Measurements from ENCODE around the gene GCK.

The GCK gene

GRCh38 chr7:44116789-44117666 lies 72.2 kb downstream of the GCK start:
- no peak for DNase-seq
- in situ Hi-C loops (cut with HindIII; ENCODE audit: low pct_ligation_motif_present, low pct_unique_long_range_greater_than_20kb, low sequenced_read_pairs): no loop called here

GRCh38 chr7:44116087-44116788 lies 73.0 kb downstream of the GCK start:
- in situ Hi-C loops (cut with HindIII; ENCODE audit: low pct_ligation_motif_present, low pct_unique_long_range_greater_than_20kb, low sequenced_read_pairs): no loop called here
- no peak for DNase-seq

GRCh38 chr7:44114586-44115310 lies 74.5 kb downstream of the GCK start:
- DNase-seq: no peak
- in situ Hi-C loops (cut with HindIII; ENCODE audit: low pct_ligation_motif_present, low pct_unique_long_range_greater_than_20kb, low sequenced_read_pairs): no loop called here

GRCh38 chr7:44113764-44114354 lies 75.4 kb downstream of the GCK start:
- no peak for DNase-seq
- in situ Hi-C loops (cut with HindIII; ENCODE audit: low pct_ligation_motif_present, low pct_unique_long_range_greater_than_20kb, low sequenced_read_pairs): no loop called here

GRCh38 chr7:44112997-44113763 lies 76.1 kb downstream of the GCK start:
- DNase-seq: no peak
- in situ Hi-C loops (cut with HindIII; ENCODE audit: low pct_ligation_motif_present, low pct_unique_long_range_greater_than_20kb, low sequenced_read_pairs): no loop called here

GRCh38 chr7:44112231-44112996 lies 76.8 kb downstream of the GCK start:
- in situ Hi-C loops (cut with HindIII; ENCODE audit: low pct_ligation_motif_present, low pct_unique_long_range_greater_than_20kb, low sequenced_read_pairs): no loop called here
- DNase-seq: no peak

- DNase-seq: no peak
- in situ Hi-C loops (cut with HindIII; ENCODE audit: low pct_ligation_motif_present, low pct_unique_long_range_greater_than_20kb, low sequenced_read_pairs): no loop called here
Observed at GRCh38 chr7:44111761-44112160, 77.5 kb downstream of the GCK start.

DNA sequence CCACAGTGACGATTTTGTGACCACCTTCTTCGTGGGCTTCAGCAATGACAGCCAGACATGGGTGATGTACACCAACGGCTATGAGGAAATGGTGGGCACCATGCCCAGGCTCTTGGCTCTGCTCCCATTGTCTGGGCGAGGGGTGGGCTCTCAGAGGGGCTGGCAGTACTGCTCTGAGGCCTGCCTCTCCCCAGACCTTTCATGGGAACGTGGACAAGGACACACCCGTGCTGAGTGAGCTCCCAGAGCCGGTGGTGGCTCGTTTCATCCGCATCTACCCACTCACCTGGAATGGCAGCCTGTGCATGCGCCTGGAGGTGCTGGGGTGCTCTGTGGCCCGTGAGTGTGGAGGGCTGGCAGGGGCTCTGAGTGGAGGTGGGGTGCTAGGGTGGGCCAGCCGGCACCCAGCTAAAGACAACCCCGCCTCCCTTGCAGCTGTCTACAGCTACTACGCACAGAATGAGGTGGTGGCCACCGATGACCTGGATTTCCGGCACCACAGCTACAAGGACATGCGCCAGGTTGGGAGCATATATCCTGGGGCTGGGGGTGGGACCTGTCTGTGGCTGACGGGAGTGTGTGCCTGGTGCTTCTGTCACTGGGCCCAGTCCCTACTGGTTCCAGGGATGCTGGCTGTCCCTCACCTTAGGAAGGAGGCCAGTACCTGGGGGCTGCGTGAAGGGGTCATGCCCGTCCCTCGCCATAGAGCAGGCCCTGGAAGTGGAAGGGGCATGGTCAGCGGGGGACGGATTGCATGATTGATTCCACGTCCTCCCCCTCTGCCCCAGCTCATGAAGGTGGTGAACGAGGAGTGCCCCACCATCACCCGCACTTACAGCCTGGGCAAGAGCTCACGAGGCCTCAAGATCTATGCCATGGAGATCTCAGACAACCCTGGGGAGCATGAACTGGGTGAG lies 78.3 kb downstream of the GCK start:
- in situ Hi-C loops (cut with HindIII; ENCODE audit: low pct_ligation_motif_present, low pct_unique_long_range_greater_than_20kb, low sequenced_read_pairs): no loop called here
- DNase-seq: no peak

GRCh38 chr7:44109991-44110390 lies 79.2 kb downstream of the GCK start:
- no peak for DNase-seq
- in situ Hi-C loops (cut with HindIII; ENCODE audit: low pct_ligation_motif_present, low pct_unique_long_range_greater_than_20kb, low sequenced_read_pairs): no loop called here

DNA sequence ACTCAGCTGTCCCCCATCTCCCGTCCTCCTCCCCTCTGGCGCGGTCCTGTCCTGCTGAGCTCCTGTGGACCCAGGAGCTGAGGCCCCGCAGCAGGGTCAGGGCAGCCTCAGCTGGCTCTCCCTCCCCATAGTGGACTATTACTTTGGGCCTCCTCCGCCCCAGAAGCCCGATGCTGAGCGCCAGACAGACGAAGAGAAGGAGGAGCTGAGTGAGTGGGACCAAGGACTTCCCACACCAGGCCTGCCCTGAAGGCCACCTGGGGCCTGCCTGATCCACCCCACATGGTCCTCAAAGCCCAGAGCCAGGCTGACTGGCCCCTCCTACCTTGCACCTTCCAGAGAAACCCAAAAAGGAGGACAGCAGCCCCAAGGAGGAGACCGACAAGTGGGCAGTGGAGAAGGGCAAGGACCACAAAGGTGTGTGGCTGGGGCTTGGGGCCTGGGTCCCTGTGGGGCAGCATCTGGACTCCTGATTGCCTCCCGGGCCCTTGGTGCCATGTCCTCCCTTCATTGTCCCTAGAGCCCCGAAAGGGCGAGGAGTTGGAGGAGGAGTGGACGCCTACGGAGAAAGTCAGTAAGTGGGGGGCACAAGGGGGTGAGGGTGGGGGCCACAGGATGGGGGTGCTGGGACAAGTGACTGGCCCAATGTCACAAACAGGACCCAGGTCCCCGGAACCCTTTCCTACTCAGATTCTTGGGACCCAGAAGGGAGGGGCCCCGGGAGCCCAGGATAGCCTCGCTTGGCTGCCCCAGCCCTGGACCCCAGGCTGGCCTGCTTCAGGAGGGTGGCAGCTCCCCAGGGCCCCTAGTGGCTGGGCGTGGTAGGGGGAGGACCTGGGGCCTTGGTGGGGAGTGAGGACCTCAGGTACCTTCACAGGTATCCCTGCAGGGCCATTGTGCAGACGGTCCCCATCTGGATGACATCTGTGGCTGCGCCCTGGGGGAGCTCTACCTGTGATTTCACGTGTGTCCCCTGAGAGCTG lies 80.2 kb downstream of the GCK start:
- in situ Hi-C loops (cut with HindIII; ENCODE audit: low pct_ligation_motif_present, low pct_unique_long_range_greater_than_20kb, low sequenced_read_pairs): no loop called here
- no peak for DNase-seq

DNA sequence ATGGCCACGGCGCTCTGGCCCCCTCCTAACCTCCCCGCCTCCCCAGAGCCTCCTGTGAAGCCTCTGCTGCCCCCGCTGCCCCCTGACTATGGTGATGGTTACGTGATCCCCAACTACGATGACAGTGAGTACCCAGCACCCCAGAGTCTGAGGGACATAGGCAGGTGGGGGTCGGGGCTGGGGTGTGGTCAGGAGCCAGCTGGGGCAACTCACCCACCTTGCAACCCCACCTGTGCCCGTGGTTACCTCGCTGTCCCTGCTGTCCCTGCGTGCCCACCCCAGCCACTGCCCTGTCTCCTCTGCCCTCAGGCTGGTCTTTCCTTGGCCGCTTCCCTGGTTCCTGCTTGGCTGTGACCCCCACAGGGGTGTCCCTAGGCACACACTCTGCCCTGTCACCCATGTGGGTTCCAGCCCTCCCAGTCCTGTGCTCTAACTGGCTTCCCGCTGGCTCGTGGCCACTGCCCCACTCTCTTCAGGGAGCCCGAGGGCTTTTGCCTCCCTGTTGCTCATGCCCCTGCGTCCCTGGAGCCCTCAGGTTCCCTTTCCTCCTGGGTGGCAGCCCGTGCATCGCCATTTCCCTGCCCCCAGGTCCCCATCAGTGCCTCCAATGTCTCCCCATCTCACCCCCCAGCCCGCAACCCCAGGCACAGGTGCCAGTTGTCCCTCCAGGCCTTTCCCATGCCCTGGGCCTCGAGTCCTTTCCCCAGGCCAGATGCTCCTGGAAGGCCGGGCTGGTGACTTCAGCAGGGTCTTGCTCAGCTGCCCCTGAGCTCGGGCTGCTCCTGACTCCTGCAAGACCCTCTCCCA lies 81.1 kb downstream of the GCK start:
- in situ Hi-C loops (cut with HindIII; ENCODE audit: low pct_ligation_motif_present, low pct_unique_long_range_greater_than_20kb, low sequenced_read_pairs): no loop called here
- no peak for DNase-seq

GRCh38 chr7:44107116-44107960 lies 81.9 kb downstream of the GCK start:
- in situ Hi-C loops (cut with HindIII; ENCODE audit: low pct_ligation_motif_present, low pct_unique_long_range_greater_than_20kb, low sequenced_read_pairs): no loop called here
- no peak for DNase-seq

- in situ Hi-C loops (cut with HindIII; ENCODE audit: low pct_ligation_motif_present, low pct_unique_long_range_greater_than_20kb, low sequenced_read_pairs): no loop called here
- no peak for DNase-seq
Observed at GRCh38 chr7:44106311-44107065, 82.8 kb downstream of the GCK start.
